ENCODE results near the gene DHRS2.

DNA sequence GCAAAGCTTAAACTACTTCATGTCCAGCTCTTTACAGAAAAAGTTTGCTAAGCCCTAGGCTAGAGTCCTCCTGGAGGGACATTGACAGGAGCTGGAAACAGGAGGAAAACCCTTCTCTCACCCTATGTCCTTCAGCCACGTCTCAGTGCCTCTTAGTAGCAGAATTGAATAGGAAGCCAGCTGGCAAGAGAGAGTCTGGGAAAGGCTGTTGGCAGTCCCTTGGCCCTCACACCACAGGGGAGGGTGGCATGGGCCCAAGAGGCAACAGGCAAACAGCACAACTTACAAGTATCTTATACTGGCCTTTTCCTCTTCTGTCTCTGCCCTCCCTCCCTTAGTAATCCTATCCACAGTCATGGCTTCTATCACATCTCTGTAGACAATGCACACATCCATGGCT is 27.7 kb upstream of the DHRS2 start:
- no peak for TF ChIP-seq ARNTL (CRISPR knock-in tag; IDR thresholded peaks at IDR 0.05)
- TF ChIP-seq NFE2L1 (CRISPR knock-in tag; IDR thresholded peaks at IDR 0.05; ENCODE audit: borderline replicate concordance) = no peak
- no peak for TF ChIP-seq NR2F1 (CRISPR knock-in tag; IDR thresholded peaks at IDR 0.05)
- TF ChIP-seq, protein P1, sequence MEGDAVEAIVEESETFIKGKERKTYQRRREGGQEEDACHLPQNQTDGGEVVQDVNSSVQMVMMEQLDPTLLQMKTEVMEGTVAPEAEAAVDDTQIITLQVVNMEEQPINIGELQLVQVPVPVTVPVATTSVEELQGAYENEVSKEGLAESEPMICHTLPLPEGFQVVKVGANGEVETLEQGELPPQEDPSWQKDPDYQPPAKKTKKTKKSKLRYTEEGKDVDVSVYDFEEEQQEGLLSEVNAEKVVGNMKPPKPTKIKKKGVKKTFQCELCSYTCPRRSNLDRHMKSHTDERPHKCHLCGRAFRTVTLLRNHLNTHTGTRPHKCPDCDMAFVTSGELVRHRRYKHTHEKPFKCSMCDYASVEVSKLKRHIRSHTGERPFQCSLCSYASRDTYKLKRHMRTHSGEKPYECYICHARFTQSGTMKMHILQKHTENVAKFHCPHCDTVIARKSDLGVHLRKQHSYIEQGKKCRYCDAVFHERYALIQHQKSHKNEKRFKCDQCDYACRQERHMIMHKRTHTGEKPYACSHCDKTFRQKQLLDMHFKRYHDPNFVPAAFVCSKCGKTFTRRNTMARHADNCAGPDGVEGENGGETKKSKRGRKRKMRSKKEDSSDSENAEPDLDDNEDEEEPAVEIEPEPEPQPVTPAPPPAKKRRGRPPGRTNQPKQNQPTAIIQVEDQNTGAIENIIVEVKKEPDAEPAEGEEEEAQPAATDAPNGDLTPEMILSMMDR (CRISPR knock-in tag; IDR thresholded peaks at IDR 0.05) = no peak
- TF ChIP-seq, protein P2, sequence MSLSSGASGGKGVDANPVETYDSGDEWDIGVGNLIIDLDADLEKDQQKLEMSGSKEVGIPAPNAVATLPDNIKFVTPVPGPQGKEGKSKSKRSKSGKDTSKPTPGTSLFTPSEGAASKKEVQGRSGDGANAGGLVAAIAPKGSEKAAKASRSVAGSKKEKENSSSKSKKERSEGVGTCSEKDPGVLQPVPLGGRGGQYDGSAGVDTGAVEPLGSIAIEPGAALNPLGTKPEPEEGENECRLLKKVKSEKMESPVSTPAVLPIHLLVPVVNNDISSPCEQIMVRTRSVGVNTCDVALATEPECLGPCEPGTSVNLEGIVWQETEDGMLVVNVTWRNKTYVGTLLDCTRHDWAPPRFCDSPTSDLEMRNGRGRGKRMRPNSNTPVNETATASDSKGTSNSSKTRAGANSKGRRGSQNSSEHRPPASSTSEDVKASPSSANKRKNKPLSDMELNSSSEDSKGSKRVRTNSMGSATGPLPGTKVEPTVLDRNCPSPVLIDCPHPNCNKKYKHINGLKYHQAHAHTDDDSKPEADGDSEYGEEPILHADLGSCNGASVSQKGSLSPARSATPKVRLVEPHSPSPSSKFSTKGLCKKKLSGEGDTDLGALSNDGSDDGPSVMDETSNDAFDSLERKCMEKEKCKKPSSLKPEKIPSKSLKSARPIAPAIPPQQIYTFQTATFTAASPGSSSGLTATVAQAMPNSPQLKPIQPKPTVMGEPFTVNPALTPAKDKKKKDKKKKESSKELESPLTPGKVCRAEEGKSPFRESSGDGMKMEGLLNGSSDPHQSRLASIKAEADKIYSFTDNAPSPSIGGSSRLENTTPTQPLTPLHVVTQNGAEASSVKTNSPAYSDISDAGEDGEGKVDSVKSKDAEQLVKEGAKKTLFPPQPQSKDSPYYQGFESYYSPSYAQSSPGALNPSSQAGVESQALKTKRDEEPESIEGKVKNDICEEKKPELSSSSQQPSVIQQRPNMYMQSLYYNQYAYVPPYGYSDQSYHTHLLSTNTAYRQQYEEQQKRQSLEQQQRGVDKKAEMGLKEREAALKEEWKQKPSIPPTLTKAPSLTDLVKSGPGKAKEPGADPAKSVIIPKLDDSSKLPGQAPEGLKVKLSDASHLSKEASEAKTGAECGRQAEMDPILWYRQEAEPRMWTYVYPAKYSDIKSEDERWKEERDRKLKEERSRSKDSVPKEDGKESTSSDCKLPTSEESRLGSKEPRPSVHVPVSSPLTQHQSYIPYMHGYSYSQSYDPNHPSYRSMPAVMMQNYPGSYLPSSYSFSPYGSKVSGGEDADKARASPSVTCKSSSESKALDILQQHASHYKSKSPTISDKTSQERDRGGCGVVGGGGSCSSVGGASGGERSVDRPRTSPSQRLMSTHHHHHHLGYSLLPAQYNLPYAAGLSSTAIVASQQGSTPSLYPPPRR (CRISPR knock-in tag; IDR thresholded peaks at IDR 0.05; ENCODE audit: borderline replicate concordance) = no peak
- no peak; the same call in 1 of the 2 replicates for TF ChIP-seq TAF1 (CRISPR knock-in tag; IDR thresholded peaks at IDR 0.05)
- no peak for TF ChIP-seq KDM5A (IDR thresholded peaks at IDR 0.05; ENCODE audit: borderline replicate concordance, low read length)
- TF ChIP-seq ZNF260 (CRISPR knock-in tag; IDR thresholded peaks at IDR 0.05; ENCODE audit: borderline replicate concordance, low read depth) = no peak
- TF ChIP-seq ZNF816 (CRISPR knock-in tag; IDR thresholded peaks at IDR 0.05; ENCODE audit: borderline replicate concordance) = no peak
- TF ChIP-seq ZFAT (CRISPR knock-in tag; conservative IDR thresholded peaks at IDR 0.05) = no peak

Data from HepG2 (cell line).